Endodermal cell (in vitro differentiated cells): ENCODE data around the gene PEBP1. TPM values are rescaled to one million over a fixed set of nuclear protein-coding genes. Genes with fewer than 3 reads are reported as not detected.
A peak's percentile ranks its signal among the peaks of the same experiment; 100 is the strongest.

ENCODE experiments used
- DNase-seq: peaks from one replicate; pipeline ENCODE4 v3.0.0-alpha.2; 2017
- H3K27ac ChIP-seq: 2 replicates; pipeline ENCODE4 v1.5.1; 2013; ENCODE audit warnings: mild to moderate bottlenecking, low read depth, low read length, moderate library complexity
- H3K27me3 ChIP-seq: 2 replicates; pipeline ENCODE4 v1.6.1; 2013; ENCODE audit warnings: mild to moderate bottlenecking, low read length, moderate library complexity; ENCODE audit not compliant: insufficient read depth, control insufficient read depth, poor library complexity, severe bottlenecking
- H3K36me3 ChIP-seq: 2 replicates; pipeline ENCODE4 v1.7.0; 2013; ENCODE audit warnings: mild to moderate bottlenecking, low read length, moderate library complexity; ENCODE audit not compliant: control insufficient read depth, insufficient read depth
- H3K4me1 ChIP-seq: one replicate; pipeline ENCODE4 v1.7.0; 2013; ENCODE audit warnings: low read length; ENCODE audit not compliant: control insufficient read depth, insufficient read depth
- H3K4me3 ChIP-seq: 2 replicates; pipeline ENCODE4 v1.5.1; 2013; ENCODE audit warnings: mild to moderate bottlenecking, low read length, moderate library complexity
- H3K9ac ChIP-seq: 2 replicates; pipeline ENCODE4 v1.6.1; 2013; ENCODE audit warnings: mild to moderate bottlenecking, low read length, moderate library complexity; ENCODE audit not compliant: poor library complexity, severe bottlenecking; ENCODE audit errors: extremely low read depth
- H3K9me3 ChIP-seq: 2 replicates; pipeline ENCODE4 v1.6.1; 2013; ENCODE audit warnings: mild to moderate bottlenecking, low read length, moderate library complexity; ENCODE audit not compliant: control insufficient read depth
- H3K27ac Mint-ChIP-seq: 2 replicates; pipeline ENCODE4 v1.8.0; 2020; ENCODE audit warnings: mixed read lengths
- H3K27me3 Mint-ChIP-seq: 2 replicates; pipeline ENCODE4 v1.8.0; 2021; ENCODE audit warnings: mild to moderate bottlenecking, mixed read lengths; ENCODE audit not compliant: insufficient read depth
- H3K36me3 Mint-ChIP-seq: 2 replicates; pipeline ENCODE4 v1.8.0; 2020; ENCODE audit warnings: low read depth, mixed read lengths
- H3K4me1 Mint-ChIP-seq: 2 replicates; pipeline ENCODE4 v1.8.0; 2020; ENCODE audit warnings: mixed read lengths
- H3K4me3 Mint-ChIP-seq: 2 replicates; pipeline ENCODE4 v1.8.0; 2020; ENCODE audit warnings: mild to moderate bottlenecking, moderate library complexity, mixed read lengths
- H3K9me3 Mint-ChIP-seq: 2 replicates; pipeline ENCODE4 v1.8.0; 2020; ENCODE audit warnings: mild to moderate bottlenecking, mixed read lengths
- WGBS, 2 experiments: methylation state at CpG; one replicate each; pipeline versions ENCODE4 v1.1.5 to v1.1.7; 2013; ENCODE audit warnings: missing lambda C conversion rate in 2 of 2, mixed read lengths in 1 of 2; ENCODE audit not compliant: insufficient coverage in 1 of 2, insufficient read length in 1 of 2; 5-methylcytosine and 5-hydroxymethylcytosine counted together
- total RNA-seq, 2 donors: library from RNA; stranded (reverse); fragmentation: NEBNext Ultra II Directional in 1 of 2; extraction: Animal tissue kit (Norgen Biotek cat#: 25700) in 1 of 2; gene quantifications; 2 replicates in 1 of 2; 3 replicates in 1 of 2; pipeline ENCODE4 v1.2.1, GENCODE V29; 2021
- TF ChIP-seq, protein P1 (sequence below): fragments of 200-600 bp; sonication (generic); conservative IDR thresholded peaks from 2 replicates; pipeline ENCODE4 v1.5.0; 2021; ENCODE audit warnings: antibody characterized with exemption, mild to moderate bottlenecking

The PEBP1 gene
- total RNA-seq, 2 donors from 2014 or later, result 153 to 158 TPM

DNA sequence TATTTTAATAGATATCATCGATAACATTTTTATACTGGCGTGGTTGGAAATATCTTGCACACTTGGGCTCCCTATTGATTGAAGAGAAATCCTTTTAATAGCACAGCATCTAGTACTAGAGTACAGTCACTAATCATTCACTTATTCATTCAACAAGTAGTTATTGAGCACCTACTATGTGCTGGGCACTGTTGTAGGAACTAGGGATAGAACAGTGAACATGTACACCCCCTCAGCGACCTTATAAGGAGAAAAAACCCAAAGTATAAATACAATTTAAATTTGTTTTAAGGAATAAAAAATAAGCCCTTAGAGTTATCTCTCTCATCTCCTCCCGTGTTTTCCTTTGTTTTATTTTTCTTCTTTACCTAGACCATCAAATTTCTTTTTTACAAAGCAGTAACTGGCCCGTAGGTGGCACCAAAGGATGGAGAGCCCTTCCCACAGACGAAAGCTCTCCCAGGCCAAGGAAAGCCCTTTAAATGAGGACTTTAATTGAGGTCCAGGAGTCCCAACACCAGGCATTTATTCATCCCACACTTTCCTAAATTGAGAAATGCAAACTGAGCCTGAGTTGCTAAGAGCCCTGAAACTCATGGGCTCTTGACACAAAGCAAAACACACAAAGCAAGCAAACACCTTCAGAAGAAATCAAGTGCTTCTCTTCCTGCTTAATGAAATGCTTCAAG lies 29.0 kb downstream of the PEBP1 start:
- Histone ChIP-seq H3K27me3 (peaks cover 1% of the 10 kb centered on the region), H3K9ac (no peak overlapping the region), H3K9me3 (no peaks in the 10 kb centered on the region), H3K27ac (no peak overlapping the region), H3K4me1 (no peaks in the 10 kb centered on the region), H3K4me3 (no peak overlapping the region), H3K36me3 (peaks cover 1% of the 10 kb centered on the region)
- H3K36me3 Mint-ChIP-seq, result peaks cover 38% of the 10 kb centered on the region
- H3K4me1 Mint-ChIP-seq, result no peaks in the 10 kb centered on the region
- H3K27ac Mint-ChIP-seq, result no peak overlapping the region
- DNase-seq, result peak; percentile 88
- TF ChIP-seq, protein P1, sequence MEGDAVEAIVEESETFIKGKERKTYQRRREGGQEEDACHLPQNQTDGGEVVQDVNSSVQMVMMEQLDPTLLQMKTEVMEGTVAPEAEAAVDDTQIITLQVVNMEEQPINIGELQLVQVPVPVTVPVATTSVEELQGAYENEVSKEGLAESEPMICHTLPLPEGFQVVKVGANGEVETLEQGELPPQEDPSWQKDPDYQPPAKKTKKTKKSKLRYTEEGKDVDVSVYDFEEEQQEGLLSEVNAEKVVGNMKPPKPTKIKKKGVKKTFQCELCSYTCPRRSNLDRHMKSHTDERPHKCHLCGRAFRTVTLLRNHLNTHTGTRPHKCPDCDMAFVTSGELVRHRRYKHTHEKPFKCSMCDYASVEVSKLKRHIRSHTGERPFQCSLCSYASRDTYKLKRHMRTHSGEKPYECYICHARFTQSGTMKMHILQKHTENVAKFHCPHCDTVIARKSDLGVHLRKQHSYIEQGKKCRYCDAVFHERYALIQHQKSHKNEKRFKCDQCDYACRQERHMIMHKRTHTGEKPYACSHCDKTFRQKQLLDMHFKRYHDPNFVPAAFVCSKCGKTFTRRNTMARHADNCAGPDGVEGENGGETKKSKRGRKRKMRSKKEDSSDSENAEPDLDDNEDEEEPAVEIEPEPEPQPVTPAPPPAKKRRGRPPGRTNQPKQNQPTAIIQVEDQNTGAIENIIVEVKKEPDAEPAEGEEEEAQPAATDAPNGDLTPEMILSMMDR, result peak; percentile 84
- H3K4me3 Mint-ChIP-seq, result no peak overlapping the region
- WGBS, 2 experiments, result 30 to 64% methylated on average over 2 to 5 of the region's 6 CpGs
- H3K9me3 Mint-ChIP-seq, result no peaks in the 10 kb centered on the region
- H3K27me3 Mint-ChIP-seq, result no peaks in the 10 kb centered on the region

DNA sequence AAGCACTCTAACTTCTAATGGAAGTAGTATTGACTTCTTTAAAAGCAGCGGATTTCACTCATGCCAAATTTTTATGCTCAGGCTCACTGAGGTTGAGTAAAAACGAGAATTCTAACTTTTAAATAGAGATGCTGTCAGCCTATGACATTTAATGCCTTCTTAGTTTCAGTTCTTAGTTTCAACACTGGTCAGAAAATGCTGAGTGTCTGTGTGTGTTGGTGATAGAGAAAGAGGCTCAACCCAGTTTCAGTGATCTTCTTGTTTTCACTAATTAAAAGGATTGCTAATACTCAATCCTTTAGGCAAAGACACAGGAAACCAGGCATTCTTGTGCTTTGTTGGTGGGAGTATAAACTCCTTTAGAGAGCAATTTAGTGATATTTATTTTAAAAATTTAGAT lies 31.0 kb downstream of the PEBP1 start:
- TF ChIP-seq, protein P1, result no peak
- H3K4me1 Mint-ChIP-seq, result peaks cover 5% of the 10 kb centered on the region
- no peak overlapping the region for H3K27ac Mint-ChIP-seq
- Histone ChIP-seq H3K9me3 (no peaks in the 10 kb centered on the region), H3K36me3 (no peaks in the 10 kb centered on the region), H3K4me3 (no peak overlapping the region), H3K4me1 (no peaks in the 10 kb centered on the region), H3K27me3 (peaks cover 14% of the 10 kb centered on the region), H3K9ac (no peak overlapping the region), H3K27ac (no peak overlapping the region)
- H3K4me3 Mint-ChIP-seq, result no peak overlapping the region
- H3K27me3 Mint-ChIP-seq, result no peaks in the 10 kb centered on the region
- H3K9me3 Mint-ChIP-seq, result no peaks in the 10 kb centered on the region
- DNase-seq, result no peak
- peaks cover 34% of the 10 kb centered on the region for H3K36me3 Mint-ChIP-seq
- WGBS, 2 experiments, result 88 to 92% methylated on average over 2 of the region's 2 CpGs

DNA sequence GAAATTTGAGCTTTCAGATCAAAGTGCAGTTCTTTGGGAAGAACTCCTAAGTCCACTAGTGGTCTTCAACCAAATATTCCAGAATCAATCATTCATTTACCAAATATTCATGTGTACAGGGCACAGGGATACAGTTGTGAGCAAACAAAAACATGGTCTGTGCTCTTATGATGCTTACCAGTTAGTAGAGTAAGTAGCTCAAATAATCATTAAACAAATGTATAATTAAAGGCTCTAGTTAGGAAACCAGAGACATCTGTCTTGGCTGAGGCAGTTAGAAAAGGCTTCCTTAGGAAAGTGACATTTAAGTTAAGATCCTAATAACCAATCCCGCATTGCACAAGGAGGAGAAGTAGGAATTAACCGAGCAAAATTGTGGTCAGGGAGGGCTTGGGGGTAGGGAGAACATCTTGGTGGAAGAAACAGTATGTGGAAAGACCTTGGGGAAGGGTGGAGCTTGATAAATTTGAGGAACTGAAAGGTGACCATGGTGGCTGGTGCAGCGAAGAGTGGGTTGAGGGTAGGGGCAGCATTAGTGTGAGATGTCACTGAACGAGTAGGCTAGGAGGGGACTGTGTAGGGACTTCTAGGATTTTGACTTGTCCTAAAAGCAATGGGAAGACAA lies 40.0 kb downstream of the PEBP1 start:
- peaks cover 3% of the 10 kb centered on the region for H3K4me1 Mint-ChIP-seq
- DNase-seq, result no peak
- Histone ChIP-seq H3K4me3 (no peak overlapping the region), H3K9ac (no peak overlapping the region), H3K36me3 (peaks cover 5% of the 10 kb centered on the region), H3K27ac (no peak overlapping the region), H3K4me1 (no peaks in the 10 kb centered on the region), H3K9me3 (no peaks in the 10 kb centered on the region), H3K27me3 (peaks cover 23% of the 10 kb centered on the region)
- no peaks in the 10 kb centered on the region for H3K27me3 Mint-ChIP-seq
- 93 to 97% methylated on average over 4 of the region's 4 CpGs for WGBS, 2 experiments
- TF ChIP-seq, protein P1, result no peak
- no peak overlapping the region for H3K4me3 Mint-ChIP-seq
- peaks cover 46% of the 10 kb centered on the region for H3K36me3 Mint-ChIP-seq
- H3K9me3 Mint-ChIP-seq, result no peaks in the 10 kb centered on the region
- no peak overlapping the region for H3K27ac Mint-ChIP-seq
